T-helper 2 cell (primary cell): Measurements from ENCODE around the gene CAPN2.

Source experiments
- DNase-seq, 5 experiments: peaks; one replicate each; pipeline versions ENCODE4 v3.0.0 to v3.0.0-alpha.2; 2012 to 2022
- total RNA-seq, 2 donors: gene quantifications; one replicate each; lab custom pipeline; 2026; lab: John Stamatoyannopoulos, UW

Gene CAPN2
- 335 to 439 reads per million in 2 donors for total RNA-seq

- DNase-seq = peak; percentile 27 to 70 (median 47)
Measured at GRCh38 chr1:223712194-223712849, at the start of gene CAPN2. CAPN2 (plus strand) TSS chr1:223712539; CDS start chr1:223712641, 102 bp downstream.

GRCh38 chr1:223662943-223663342 is 49.4 kb upstream of the CAPN2 start:
- no peak for DNase-seq

DNA sequence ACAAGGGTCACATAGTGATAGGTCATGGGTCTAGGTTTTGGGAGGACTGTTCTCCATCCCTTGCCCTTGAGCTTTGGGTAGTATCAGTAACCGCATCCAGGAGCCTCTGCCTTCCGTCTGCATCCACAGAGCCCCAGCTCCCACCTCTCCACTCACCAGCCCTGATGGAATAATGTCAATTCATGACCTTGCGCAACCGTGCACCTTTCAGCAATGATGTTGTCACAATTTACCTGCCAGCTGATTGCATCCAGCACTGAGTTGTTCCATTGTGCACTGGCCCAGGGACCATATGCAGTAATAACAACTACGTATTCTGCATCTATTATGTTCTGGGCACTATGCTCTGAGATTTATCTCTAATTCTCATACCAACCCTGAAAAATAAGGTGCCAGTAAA is 48.2 kb upstream of the CAPN2 start:
- DNase-seq = no peak

DNA sequence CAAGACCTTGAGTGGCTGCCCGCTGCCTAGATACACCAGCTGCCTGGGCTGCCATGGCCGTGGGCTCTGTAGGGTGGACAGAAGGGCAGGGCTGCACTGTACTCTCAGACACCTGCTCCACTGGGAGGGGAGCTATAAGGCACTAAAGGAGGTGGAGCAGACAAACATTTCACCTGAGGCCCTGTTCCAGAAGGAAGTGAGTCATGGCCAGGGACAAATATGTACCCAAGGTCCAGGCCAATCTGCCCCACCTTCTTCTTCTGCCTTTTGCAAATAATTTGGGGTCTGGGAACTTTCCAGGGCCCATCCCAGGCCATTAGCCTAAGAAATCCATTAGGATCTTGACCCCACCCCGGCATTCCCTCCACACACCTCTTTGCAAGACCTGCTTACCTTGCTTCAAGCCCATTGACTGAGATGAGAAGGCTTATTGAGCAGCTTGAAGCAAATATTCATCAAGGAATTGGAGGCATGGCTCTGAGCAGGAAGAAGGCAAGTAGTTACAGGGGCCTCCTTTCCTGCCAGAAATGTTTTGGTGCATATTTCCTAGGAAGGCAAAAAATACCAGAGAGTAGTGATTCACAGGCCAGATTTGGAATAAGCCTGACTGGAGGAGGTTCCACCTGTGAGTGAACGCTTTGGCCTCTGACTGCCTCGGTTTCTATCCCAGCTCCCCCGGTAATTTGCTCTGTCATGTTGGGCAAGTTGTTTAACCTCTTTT is 46.6 kb upstream of the CAPN2 start, which contains the start of gene CAPN8:
Gene CAPN8 (minus strand): TSS at position 110 of the 721 bp plus-strand sequence. CDS start 55 bp downstream, at position 55.
- no peak for DNase-seq

DNA sequence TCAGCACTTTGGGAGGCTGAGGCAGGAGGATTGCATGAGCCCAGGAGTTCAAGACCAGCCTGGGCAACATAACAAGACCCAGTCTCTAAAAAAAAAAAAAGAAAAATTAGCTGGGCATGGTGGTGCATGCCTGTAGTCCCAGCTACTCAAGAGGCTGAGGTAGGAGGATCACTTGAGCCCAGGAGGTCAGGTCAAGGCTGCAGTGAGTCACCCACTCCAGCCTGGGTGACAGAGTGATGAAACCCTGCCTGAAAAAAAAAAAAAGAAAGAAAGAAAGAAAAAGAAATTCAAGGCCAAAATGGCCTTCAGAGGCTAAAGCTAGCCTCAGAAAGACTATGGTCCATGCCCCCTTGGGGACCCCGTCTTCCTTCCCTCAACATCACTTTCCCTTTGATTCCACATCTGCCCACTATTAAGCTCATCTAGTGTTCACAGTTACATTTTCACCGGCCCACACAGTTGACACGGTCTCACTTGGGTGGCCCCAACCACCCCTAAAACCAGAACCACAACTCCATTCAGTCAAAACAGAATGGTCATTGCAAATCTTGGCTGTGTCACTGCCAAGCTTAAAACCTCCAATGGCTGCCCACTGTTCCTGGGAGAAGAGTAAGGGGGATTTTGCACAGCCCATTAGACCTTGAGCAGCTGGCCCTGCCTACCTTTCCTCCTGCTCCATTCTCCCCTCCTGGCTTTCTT is 44.7 kb upstream of the CAPN2 start:
- DNase-seq = no peak

- DNase-seq = no peak
Measured at GRCh38 chr1:223669003-223669795, 43.1 kb upstream of the CAPN2 start.

GRCh38 chr1:223670458-223671159 is 41.7 kb upstream of the CAPN2 start:
- peak in 1 of 5 experiments; percentile 20 for DNase-seq

- no peak for DNase-seq
Measured at GRCh38 chr1:223674119-223674890, 38.0 kb upstream of the CAPN2 start.

GRCh38 chr1:223678841-223679240 is 33.5 kb upstream of the CAPN2 start:
- no peak for DNase-seq

- DNase-seq = no peak
Measured at GRCh38 chr1:223680188-223680587, 32.2 kb upstream of the CAPN2 start.

- DNase-seq = no peak
Measured at GRCh38 chr1:223682502-223682901, 29.8 kb upstream of the CAPN2 start.

DNA sequence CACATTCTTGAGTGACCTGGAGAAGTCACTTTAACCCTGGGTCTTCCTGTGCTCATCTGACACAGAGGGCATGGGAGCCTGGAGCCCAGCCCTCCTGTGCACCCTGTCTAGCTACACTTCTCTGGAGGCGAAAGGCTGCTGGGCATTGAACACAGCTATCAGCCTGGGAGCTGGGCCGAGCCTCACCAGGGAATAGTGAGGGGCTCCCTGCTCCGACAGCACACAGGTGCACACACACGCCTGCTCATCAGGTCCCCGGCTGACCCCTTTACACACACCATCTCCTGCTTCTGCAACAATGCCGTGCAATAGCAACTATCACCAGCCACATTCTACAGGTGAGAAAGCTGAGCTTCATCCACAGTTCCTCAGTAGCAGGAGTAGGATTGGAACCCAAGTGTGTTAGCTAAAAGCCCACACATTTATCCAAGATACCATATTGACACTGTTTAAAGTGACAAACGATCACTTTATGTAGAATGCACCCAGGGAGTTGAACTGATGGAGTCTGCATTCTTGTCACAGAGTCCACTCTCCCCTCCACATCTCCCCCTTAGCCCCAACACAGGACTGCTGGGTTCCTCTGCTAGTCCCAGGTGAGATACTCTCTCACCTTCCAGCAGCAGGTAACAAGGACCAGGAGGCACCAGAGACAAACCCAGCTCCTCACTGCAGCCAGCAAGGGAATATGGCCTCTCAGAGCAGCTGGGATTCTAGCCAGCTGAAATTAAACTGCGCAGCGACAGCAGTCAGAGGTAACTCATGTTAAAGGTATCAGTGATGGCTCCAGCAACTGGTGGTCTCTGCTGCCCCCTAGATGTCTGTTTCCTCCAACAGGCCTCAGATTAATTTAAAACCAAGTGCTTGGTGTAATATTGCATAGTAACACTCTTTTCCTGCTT is 28.5 kb upstream of the CAPN2 start:
- peak in 4 of 5 experiments; percentile 20 to 37 (median 31) for DNase-seq

GRCh38 chr1:223684488-223684792 is 27.9 kb upstream of the CAPN2 start:
- no peak for DNase-seq

DNA sequence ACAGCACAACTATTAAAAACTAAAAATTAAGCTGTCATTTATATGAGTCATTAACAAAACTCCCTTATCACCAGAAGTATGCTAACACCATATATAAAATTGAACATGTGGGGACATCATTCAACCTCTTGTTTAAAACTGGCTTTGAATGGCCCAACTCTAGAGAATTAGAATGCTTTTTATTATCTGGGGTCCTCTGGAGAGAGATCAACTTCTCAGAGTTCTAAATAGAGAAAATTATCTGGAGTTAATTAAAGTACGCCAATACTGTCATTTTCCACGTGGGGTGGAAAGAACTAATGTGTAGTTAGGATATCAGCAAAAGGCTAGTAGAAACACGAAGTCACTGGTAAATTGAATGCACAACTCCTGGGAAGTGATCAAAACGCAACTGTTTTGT is 21.2 kb upstream of the CAPN2 start:
- DNase-seq = no peak

- no peak for DNase-seq
Measured at GRCh38 chr1:223695014-223695548, 17.3 kb upstream of the CAPN2 start.

DNA sequence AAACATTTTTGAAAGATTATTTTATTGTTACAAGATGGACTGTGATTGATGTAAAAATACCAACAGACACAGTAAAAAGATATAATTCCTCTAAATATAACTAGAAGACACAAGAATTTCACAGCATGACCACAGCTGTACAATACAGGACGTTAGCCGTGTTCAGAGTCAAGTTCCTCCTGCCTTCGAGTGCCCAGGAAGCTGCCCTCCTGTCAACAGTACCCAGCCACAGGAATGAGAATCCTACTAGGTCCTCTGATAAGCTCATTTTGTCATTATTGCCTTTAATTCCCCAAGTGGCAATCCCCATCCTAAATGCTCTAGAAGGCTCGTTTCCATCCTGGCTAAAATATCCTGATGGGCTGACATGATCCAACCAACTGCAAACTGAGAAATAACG is 16.4 kb upstream of the CAPN2 start:
- DNase-seq = no peak

GRCh38 chr1:223700388-223700918 is 11.9 kb upstream of the CAPN2 start:
- DNase-seq = no peak

DNA sequence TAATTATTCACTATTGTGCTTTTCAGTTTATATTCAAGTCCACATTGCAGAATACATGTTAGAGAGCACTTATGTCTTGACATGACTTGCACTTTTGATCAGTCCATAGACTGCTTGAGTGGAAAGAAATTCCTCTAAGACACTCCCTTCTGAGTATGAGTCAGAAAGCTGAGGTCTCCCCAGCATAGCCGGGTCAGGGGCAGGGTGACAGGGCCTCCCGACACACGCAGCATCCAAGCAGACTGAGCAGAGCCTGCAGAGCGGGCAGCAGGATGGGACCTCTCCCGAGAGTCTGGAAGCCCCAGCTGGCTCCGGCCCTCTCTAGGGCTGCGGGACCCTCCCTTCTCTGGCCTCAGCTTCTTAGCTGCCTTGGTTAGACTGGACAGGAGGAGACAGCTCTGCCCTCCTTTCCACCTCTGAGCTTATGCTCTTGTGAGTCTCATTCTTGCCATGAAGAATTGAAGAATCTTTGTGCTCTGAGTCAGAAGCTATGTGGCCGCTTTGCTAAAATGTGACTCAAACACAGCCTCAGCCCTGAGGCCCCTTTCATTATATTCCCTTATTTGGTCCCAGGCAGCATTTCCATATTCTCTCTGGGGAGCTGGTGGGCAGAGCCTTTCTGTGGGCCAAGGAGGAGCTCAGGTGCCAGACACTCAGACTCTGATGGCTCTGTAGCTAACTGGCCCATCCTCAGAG is 11.2 kb upstream of the CAPN2 start:
- no peak for DNase-seq
